Ishikawa (cell line): Measurements from ENCODE around the gene RALGAPA2.

Source experiments
- CEBPB ChIP-seq: IDR thresholded peaks from 2 replicates; pipeline ENCODE4 v1.6.1; 2012
- EP300 ChIP-seq: IDR thresholded peaks from 2 replicates; pipeline ENCODE4 v1.6.1; 2012; ENCODE audit warnings: borderline replicate concordance
- MAX ChIP-seq: IDR thresholded peaks from 2 replicates; pipeline ENCODE4 v1.6.1; 2012
- NFIC ChIP-seq: IDR thresholded peaks from 2 replicates; pipeline ENCODE4 v1.6.1; 2012
- RAD21 ChIP-seq: IDR thresholded peaks from 2 replicates; pipeline ENCODE4 v1.6.1; 2012; ENCODE audit warnings: low read depth
- TEAD4 ChIP-seq: IDR thresholded peaks from 2 replicates; pipeline ENCODE4 v1.6.1; 2012
- YY1 ChIP-seq: IDR thresholded peaks from 2 replicates; pipeline ENCODE4 v1.6.1; 2012; ENCODE audit warnings: low read depth
- ZBTB7A ChIP-seq: IDR thresholded peaks from 2 replicates; pipeline ENCODE4 v1.6.1; 2012; ENCODE audit warnings: low read depth
- TF ChIP-seq, protein P1 (sequence below): IDR thresholded peaks from 2 replicates; pipeline ENCODE4 v1.6.1; 2012

GRCh38 chr20:20521736-20522135 is 190.7 kb downstream of the RALGAPA2 start:
- TF ChIP-seq MAX (no peak), ZBTB7A (no peak), CEBPB (no peak), YY1 (no peak), EP300 (no peak), TEAD4 (no peak), RAD21 (no peak), NFIC (no peak)
- TF ChIP-seq, protein P1, sequence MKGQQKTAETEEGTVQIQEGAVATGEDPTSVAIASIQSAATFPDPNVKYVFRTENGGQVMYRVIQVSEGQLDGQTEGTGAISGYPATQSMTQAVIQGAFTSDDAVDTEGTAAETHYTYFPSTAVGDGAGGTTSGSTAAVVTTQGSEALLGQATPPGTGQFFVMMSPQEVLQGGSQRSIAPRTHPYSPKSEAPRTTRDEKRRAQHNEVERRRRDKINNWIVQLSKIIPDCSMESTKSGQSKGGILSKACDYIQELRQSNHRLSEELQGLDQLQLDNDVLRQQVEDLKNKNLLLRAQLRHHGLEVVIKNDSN = no peak
